Vein endothelial cell (primary cell): ENCODE data around the gene LY6G6F. TPM values are rescaled to one million over a fixed set of nuclear protein-coding genes. Genes with fewer than 3 reads are reported as not detected.

Source experiments
- small RNA-seq: library from RNA; depleted of rRNA; stranded (forward); fragments of <200 nt; gene quantifications from one replicate; pipeline ENCODE3, GENCODE V24; 2012
- total RNA-seq: library from RNA; depleted of rRNA; stranded (reverse); fragments of >200 nt; gene quantifications from 2 replicates; pipeline ENCODE4 v1.2.3, GENCODE V29; 2012

Gene LY6G6F
- total RNA-seq, 1 donor = not detected

Small RNAs within 50 kb of the gene (small RNA-seq; reads per million reads assigned to genes)
- not detected for gene LY6G6D
- gene MIR4646 = 0.08 reads per million
- gene RF00019 = not detected
- gene RNU6-850P = not detected

Other genes with a start within 250 kb of the LY6G6F start
- 17.6 and 24.3 TPM in 2 replicates for gene MICB, start 208.7 kb upstream of the LY6G6F start, total RNA-seq
- not detected in 2 replicates for gene MCCD1, start 177.9 kb upstream of the LY6G6F start, total RNA-seq
- 458 and 488 TPM in 2 replicates for gene DDX39B, start 164.9 kb upstream of the LY6G6F start, total RNA-seq
- gene ATP6V1G2, start 160.3 kb upstream of the LY6G6F start, total RNA-seq = 0.33 and 1.2 TPM in 2 replicates
- gene NFKBIL1, start 159.3 kb upstream of the LY6G6F start, total RNA-seq = 24.1 and 36.9 TPM in 2 replicates
- not detected in 2 replicates for gene LTA, start 134.6 kb upstream of the LY6G6F start, total RNA-seq
- not detected in 2 replicates for gene TNF, start 131.3 kb upstream of the LY6G6F start, total RNA-seq
- gene LTB, start 124.4 kb upstream of the LY6G6F start, total RNA-seq = 3.9 and 4.7 TPM in 2 replicates
- gene LST1, start 120.6 kb upstream of the LY6G6F start, total RNA-seq = 0.48 TPM in 1 of 2 replicates, not detected in the other
- gene NCR3, start 113.9 kb upstream of the LY6G6F start, total RNA-seq = not detected in 2 replicates
- not detected in 2 replicates for gene AIF1, start 91.6 kb upstream of the LY6G6F start, total RNA-seq
- gene PRRC2A, start 86.2 kb upstream of the LY6G6F start, total RNA-seq = 91.2 and 102 TPM in 2 replicates
- 239 and 265 TPM in 2 replicates for gene BAG6, start 54.2 kb upstream of the LY6G6F start, total RNA-seq
- 0.29 and 0.65 TPM in 2 replicates for gene APOM, start 51.0 kb upstream of the LY6G6F start, total RNA-seq
- 20.6 and 21.4 TPM in 2 replicates for gene C6orf47, start 46.1 kb upstream of the LY6G6F start, total RNA-seq
- gene GPANK1, start 41.9 kb upstream of the LY6G6F start, total RNA-seq = 15.1 and 17.3 TPM in 2 replicates
- 205 and 210 TPM in 2 replicates for gene CSNK2B, start 40.8 kb upstream of the LY6G6F start, total RNA-seq
- 4.2 and 6.1 TPM in 2 replicates for gene LY6G5B, start 36.9 kb upstream of the LY6G6F start, total RNA-seq
- 1.3 and 2.4 TPM in 2 replicates for gene LY6G5C, start 25.8 kb upstream of the LY6G6F start, total RNA-seq
- gene ABHD16A, start 3.5 kb upstream of the LY6G6F start, total RNA-seq = 37.9 and 40.5 TPM in 2 replicates
- not detected in 2 replicates for gene LY6G6D, start 8.5 kb downstream of the LY6G6F start, total RNA-seq
- gene LY6G6C, start 14.9 kb downstream of the LY6G6F start, total RNA-seq = not detected in 2 replicates
- not detected in 2 replicates for gene MPIG6B, start 16.5 kb downstream of the LY6G6F start, total RNA-seq
- 87.2 and 113 TPM in 2 replicates for gene DDAH2, start 22.4 kb downstream of the LY6G6F start, total RNA-seq
- 800 and 906 TPM in 2 replicates for gene CLIC1, start 29.7 kb downstream of the LY6G6F start, total RNA-seq
- gene MSH5, start 33.1 kb downstream of the LY6G6F start, total RNA-seq = 12.7 and 18.8 TPM in 2 replicates
- 2.1 TPM in 1 of 2 replicates, not detected in the other for gene SAPCD1, start 55.8 kb downstream of the LY6G6F start, total RNA-seq
- 0.10 and 0.65 TPM in 2 replicates for gene VWA7, start 70.5 kb downstream of the LY6G6F start, total RNA-seq
- gene VARS1, start 88.9 kb downstream of the LY6G6F start, total RNA-seq = 78.5 and 88.8 TPM in 2 replicates
- 42.8 and 45.1 TPM in 2 replicates for gene LSM2, start 100.1 kb downstream of the LY6G6F start, total RNA-seq
- gene HSPA1L, start 108.4 kb downstream of the LY6G6F start, total RNA-seq = 0.98 and 1.1 TPM in 2 replicates
- gene HSPA1A, start 108.7 kb downstream of the LY6G6F start, total RNA-seq = 53.3 and 53.9 TPM in 2 replicates
- 37.2 and 55.5 TPM in 2 replicates for gene HSPA1B, start 120.9 kb downstream of the LY6G6F start, total RNA-seq
- gene NEU1, start 156.0 kb downstream of the LY6G6F start, total RNA-seq = 53.2 and 55.9 TPM in 2 replicates
- gene SLC44A4, start 172.1 kb downstream of the LY6G6F start, total RNA-seq = under 0.01 and 0.29 TPM in 2 replicates
- gene EHMT2, start 190.8 kb downstream of the LY6G6F start, total RNA-seq = 37.7 and 51.6 TPM in 2 replicates
- gene ZBTB12, start 195.2 kb downstream of the LY6G6F start, total RNA-seq = 1.5 and 2.6 TPM in 2 replicates
- gene C2, start 220.9 kb downstream of the LY6G6F start, total RNA-seq = 0.65 TPM in 1 of 2 replicates, not detected in the other
- 0.98 and 1.2 TPM in 2 replicates for gene CFB, start 239.2 kb downstream of the LY6G6F start, total RNA-seq